Neural cell (in vitro differentiated cells): ENCODE results near the gene NOG. TPM values are rescaled to one million over a fixed set of nuclear protein-coding genes. Genes with fewer than 3 reads are reported as not detected.

ENCODE experiments used
- H2AFZ ChIP-seq: fragments of 200-600, 300-800 bp; sonication (generic), shearing (Covaris generic); 2 replicates; pipeline ENCODE4 v1.6.0; 2014; ENCODE audit warnings: low read depth, mild to moderate bottlenecking, antibody characterized with exemption, low read length, moderate library complexity
- H3F3A ChIP-seq: fragments of 200-600 bp; shearing (Covaris generic); 2 replicates; pipeline ENCODE4 v1.6.1; 2016; ENCODE audit warnings: mild to moderate bottlenecking, moderate library complexity, mixed read lengths, antibody characterized with exemption, low read length; ENCODE audit not compliant: insufficient read depth, poor library complexity, severe bottlenecking
- H3K27ac ChIP-seq: fragments of 200-600, 300-800 bp; sonication (generic), shearing (Covaris generic); 2 replicates; pipeline ENCODE4 v1.5.1; 2014; ENCODE audit warnings: mild to moderate bottlenecking, low read length, moderate library complexity
- H3K27me3 ChIP-seq: fragments of 300-800, 200-600 bp; sonication (generic), shearing (Covaris generic); 2 replicates; pipeline ENCODE4 v1.6.0; 2014; ENCODE audit warnings: mild to moderate bottlenecking, low read depth, low read length, moderate library complexity; ENCODE audit not compliant: insufficient read depth
- H3K36me3 ChIP-seq: fragments of 300-800, 200-600 bp; sonication (generic), shearing (Covaris generic); 2 replicates; pipeline ENCODE4 v1.5.1; 2014; ENCODE audit warnings: mild to moderate bottlenecking, antibody characterized with exemption, low read length, moderate library complexity; ENCODE audit not compliant: insufficient read depth
- H3K4me2 ChIP-seq: fragments of 300-800, 200-600 bp; sonication (generic), shearing (Covaris generic); 2 replicates; pipeline ENCODE4 v1.6.0; 2014; ENCODE audit warnings: mild to moderate bottlenecking, low read length
- H3K4me3 ChIP-seq: fragments of 300-800, 200-600 bp; sonication (generic), shearing (Covaris generic); 2 replicates; pipeline ENCODE4 v1.5.1; 2014; ENCODE audit warnings: mild to moderate bottlenecking, low read length, moderate library complexity
- H3K79me2 ChIP-seq: fragments of 200-600 bp; shearing (Covaris generic); replicated peaks from 2 replicates; pipeline ENCODE4 v1.6.0; 2014; ENCODE audit warnings: mild to moderate bottlenecking, low read length, moderate library complexity; ENCODE audit not compliant: insufficient read depth
- H3K9ac ChIP-seq: fragments of 300-800, 200-600 bp; sonication (generic), shearing (Covaris generic); 2 replicates; pipeline ENCODE4 v1.6.1; 2016; ENCODE audit warnings: mild to moderate bottlenecking, low read length, mixed read lengths
- H3K9me2 ChIP-seq: fragments of 200-600 bp; shearing (Covaris generic); 2 replicates; pipeline ENCODE4 v1.6.1; 2016; ENCODE audit warnings: mild to moderate bottlenecking, low read length, mixed read lengths; ENCODE audit not compliant: insufficient read depth
- H3K9me3 ChIP-seq: fragments of 200-600, 300-800 bp; sonication (generic), shearing (Covaris generic); 2 replicates; pipeline ENCODE4 v1.6.1; 2016; ENCODE audit warnings: mild to moderate bottlenecking, mixed run types, low read length, moderate library complexity, mixed read lengths
- H4K20me1 ChIP-seq: fragments of 200-600 bp; shearing (Covaris generic); 2 replicates; pipeline ENCODE4 v1.6.1; 2016; ENCODE audit warnings: mild to moderate bottlenecking, mixed run types; ENCODE audit not compliant: insufficient read depth
- EP300 ChIP-seq: fragments of 450-650 bp; conservative IDR thresholded peaks from 2 replicates; pipeline ENCODE4 v1.6.1; 2014; ENCODE audit warnings: antibody characterized with exemption, mild to moderate bottlenecking, moderate library complexity; ENCODE audit not compliant: poor library complexity, severe bottlenecking
- EZH2 ChIP-seq: fragments of 200-600, 300-800 bp; shearing (Covaris generic), sonication (generic); IDR thresholded peaks from 2 replicates; pipeline ENCODE4 v1.6.1; 2014; ENCODE audit warnings: antibody characterized with exemption, low read length, borderline replicate concordance, mild to moderate bottlenecking; ENCODE audit not compliant: insufficient read depth, poor library complexity, severe bottlenecking
- MXI1 ChIP-seq: fragments of 450-650 bp; conservative IDR thresholded peaks from 2 replicates; pipeline ENCODE4 v1.6.1; 2014; ENCODE audit warnings: antibody characterized with exemption, mild to moderate bottlenecking; ENCODE audit not compliant: poor library complexity, severe bottlenecking
- POLR2AphosphoS5 ChIP-seq: IDR thresholded peaks from 2 replicates; pipeline ENCODE4 v1.6.1; 2012
- RAD21 ChIP-seq: fragments of 450-650 bp; conservative IDR thresholded peaks from 2 replicates; pipeline ENCODE4 v1.6.1; 2014; ENCODE audit warnings: antibody characterized with exemption, mild to moderate bottlenecking, moderate library complexity
- SMC3 ChIP-seq: fragments of 450-650 bp; conservative IDR thresholded peaks from 2 replicates; pipeline ENCODE4 v1.6.1; 2014; ENCODE audit warnings: antibody characterized with exemption, mild to moderate bottlenecking, moderate library complexity; ENCODE audit not compliant: poor library complexity
- TAF1 ChIP-seq: IDR thresholded peaks from 2 replicates; pipeline ENCODE4 v1.6.1; 2012; ENCODE audit warnings: low read depth
- polyA plus RNA-seq: library from polyadenylated mRNA; depleted of rRNA; stranded (reverse); fragments of >200 nt; gene quantifications from 2 replicates; pipeline ENCODE4 v1.2.3, GENCODE V29; 2014
- TF ChIP-seq, protein P1 (sequence below): IDR thresholded peaks from 2 replicates; pipeline ENCODE4 v1.6.1; 2012; ENCODE audit warnings: borderline replicate concordance
- TF ChIP-seq, protein P2 (sequence below): fragments of 450-650 bp; IDR thresholded peaks from 2 replicates; pipeline ENCODE4 v1.5.1; 2014; ENCODE audit warnings: antibody characterized with exemption, mild to moderate bottlenecking, moderate library complexity; ENCODE audit not compliant: poor library complexity, severe bottlenecking

Gene NOG
- polyA plus RNA-seq, 1 donor from 2014 or later: 0.82 TPM

DNA sequence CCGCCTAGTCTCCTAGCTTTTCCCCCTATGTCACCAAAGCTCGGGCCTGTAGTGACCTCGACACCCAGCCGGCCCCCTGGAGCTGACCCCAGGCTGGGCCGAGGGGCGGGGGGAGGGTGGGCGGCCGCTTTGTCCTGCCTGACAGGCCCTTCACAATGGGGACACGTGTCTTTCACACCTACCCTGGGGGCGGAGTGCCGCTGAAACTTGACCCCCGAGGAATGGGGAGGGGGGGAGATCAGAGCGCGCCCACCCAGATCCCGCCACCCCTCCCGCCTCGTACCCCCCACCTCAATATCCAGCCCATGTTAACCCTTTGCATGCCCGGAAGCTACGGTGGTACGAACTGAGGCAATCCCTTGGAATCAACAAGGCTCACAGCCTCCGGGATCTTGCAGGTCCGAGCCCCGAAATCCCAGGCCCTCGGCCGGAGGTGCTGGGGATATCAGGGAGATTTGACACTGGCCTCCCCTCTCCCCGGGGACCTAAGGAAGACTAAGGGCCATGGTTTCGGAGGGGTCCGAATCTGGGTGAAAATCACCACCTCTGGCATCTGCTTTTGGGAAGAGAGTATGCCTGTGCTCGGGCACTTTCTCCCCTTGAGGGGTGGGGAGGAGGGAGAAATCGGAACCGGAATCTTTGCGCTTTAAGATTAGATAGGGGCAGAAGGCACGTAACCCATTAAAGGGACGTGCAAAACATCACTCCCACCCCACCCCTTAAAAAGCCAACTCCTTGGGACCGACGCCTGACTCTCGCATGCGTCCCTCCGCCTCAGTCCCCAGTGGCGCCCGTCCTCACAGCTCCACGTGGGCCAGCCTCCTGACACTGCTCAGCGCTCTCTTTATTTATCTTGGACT lies 2.6 kb downstream of the NOG start:
- H3K9ac ChIP-seq: no peak overlapping the region
- peak overlapping the region; percentile 56 for H3K4me3 ChIP-seq
- H3K4me2 ChIP-seq: peak overlapping the region; percentile 51
- no peak for TF ChIP-seq EZH2
- TF ChIP-seq, protein P1, sequence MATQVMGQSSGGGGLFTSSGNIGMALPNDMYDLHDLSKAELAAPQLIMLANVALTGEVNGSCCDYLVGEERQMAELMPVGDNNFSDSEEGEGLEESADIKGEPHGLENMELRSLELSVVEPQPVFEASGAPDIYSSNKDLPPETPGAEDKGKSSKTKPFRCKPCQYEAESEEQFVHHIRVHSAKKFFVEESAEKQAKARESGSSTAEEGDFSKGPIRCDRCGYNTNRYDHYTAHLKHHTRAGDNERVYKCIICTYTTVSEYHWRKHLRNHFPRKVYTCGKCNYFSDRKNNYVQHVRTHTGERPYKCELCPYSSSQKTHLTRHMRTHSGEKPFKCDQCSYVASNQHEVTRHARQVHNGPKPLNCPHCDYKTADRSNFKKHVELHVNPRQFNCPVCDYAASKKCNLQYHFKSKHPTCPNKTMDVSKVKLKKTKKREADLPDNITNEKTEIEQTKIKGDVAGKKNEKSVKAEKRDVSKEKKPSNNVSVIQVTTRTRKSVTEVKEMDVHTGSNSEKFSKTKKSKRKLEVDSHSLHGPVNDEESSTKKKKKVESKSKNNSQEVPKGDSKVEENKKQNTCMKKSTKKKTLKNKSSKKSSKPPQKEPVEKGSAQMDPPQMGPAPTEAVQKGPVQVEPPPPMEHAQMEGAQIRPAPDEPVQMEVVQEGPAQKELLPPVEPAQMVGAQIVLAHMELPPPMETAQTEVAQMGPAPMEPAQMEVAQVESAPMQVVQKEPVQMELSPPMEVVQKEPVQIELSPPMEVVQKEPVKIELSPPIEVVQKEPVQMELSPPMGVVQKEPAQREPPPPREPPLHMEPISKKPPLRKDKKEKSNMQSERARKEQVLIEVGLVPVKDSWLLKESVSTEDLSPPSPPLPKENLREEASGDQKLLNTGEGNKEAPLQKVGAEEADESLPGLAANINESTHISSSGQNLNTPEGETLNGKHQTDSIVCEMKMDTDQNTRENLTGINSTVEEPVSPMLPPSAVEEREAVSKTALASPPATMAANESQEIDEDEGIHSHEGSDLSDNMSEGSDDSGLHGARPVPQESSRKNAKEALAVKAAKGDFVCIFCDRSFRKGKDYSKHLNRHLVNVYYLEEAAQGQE: no peak
- no peak for TF ChIP-seq RAD21
- TF ChIP-seq, protein P2, sequence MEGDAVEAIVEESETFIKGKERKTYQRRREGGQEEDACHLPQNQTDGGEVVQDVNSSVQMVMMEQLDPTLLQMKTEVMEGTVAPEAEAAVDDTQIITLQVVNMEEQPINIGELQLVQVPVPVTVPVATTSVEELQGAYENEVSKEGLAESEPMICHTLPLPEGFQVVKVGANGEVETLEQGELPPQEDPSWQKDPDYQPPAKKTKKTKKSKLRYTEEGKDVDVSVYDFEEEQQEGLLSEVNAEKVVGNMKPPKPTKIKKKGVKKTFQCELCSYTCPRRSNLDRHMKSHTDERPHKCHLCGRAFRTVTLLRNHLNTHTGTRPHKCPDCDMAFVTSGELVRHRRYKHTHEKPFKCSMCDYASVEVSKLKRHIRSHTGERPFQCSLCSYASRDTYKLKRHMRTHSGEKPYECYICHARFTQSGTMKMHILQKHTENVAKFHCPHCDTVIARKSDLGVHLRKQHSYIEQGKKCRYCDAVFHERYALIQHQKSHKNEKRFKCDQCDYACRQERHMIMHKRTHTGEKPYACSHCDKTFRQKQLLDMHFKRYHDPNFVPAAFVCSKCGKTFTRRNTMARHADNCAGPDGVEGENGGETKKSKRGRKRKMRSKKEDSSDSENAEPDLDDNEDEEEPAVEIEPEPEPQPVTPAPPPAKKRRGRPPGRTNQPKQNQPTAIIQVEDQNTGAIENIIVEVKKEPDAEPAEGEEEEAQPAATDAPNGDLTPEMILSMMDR: no peak
- TF ChIP-seq SMC3: no peak
- no peak for TF ChIP-seq EP300
- no peak for TF ChIP-seq TAF1
- TF ChIP-seq MXI1: no peak
- no peak for TF ChIP-seq POLR2AphosphoS5
- no peaks in the 10 kb centered on the region for H3K36me3 ChIP-seq
- H3K79me2 ChIP-seq: no peaks in the 10 kb centered on the region
- H3K9me2 ChIP-seq: no peaks in the 10 kb centered on the region
- H2AFZ ChIP-seq: no peak overlapping the region
- H3K9me3 ChIP-seq: no peaks in the 10 kb centered on the region
- no peaks in the 10 kb centered on the region for H4K20me1 ChIP-seq
- no peaks in the 10 kb centered on the region for H3F3A ChIP-seq
- peaks cover 43% of the 10 kb centered on the region for H3K27me3 ChIP-seq
- no peak overlapping the region for H3K27ac ChIP-seq

GRCh38 chr17:56596691-56597494 lies 3.4 kb downstream of the NOG start:
- Histone ChIP-seq H3F3A (no peaks in the 10 kb centered on the region), H3K9ac (no peak overlapping the region), H3K27me3 (peaks cover 43% of the 10 kb centered on the region), H3K9me3 (no peaks in the 10 kb centered on the region), H2AFZ (no peak overlapping the region), H3K9me2 (no peaks in the 10 kb centered on the region), H3K27ac (no peak overlapping the region), H3K4me2 (peak overlapping the region; percentile 62), H4K20me1 (no peaks in the 10 kb centered on the region), H3K36me3 (no peaks in the 10 kb centered on the region), H3K4me3 (peak overlapping the region; percentile 59), H3K79me2 (no peaks in the 10 kb centered on the region)
- no peak for TF ChIP-seq POLR2AphosphoS5
- no peak for TF ChIP-seq SMC3
- TF ChIP-seq TAF1: no peak
- TF ChIP-seq EZH2: no peak
- TF ChIP-seq RAD21: no peak
- TF ChIP-seq MXI1: no peak
- TF ChIP-seq EP300: no peak
- TF ChIP-seq, protein P1: no peak
- TF ChIP-seq, protein P2: no peak
